ENCODE measurements around the gene PTPRG. TPM values are rescaled to one million over a fixed set of nuclear protein-coding genes. Genes with fewer than 3 reads are reported as not detected.

The PTPRG gene
- total RNA-seq, 1 experiment from 2014 or later, result not detected

GRCh38 chr3:61858054-61858453, 296.7 kb downstream of the PTPRG start:
- DNase-seq (ENCODE audit: low spot score), result no peak

GRCh38 chr3:61861410-61861809, 300.0 kb downstream of the PTPRG start:
- DNase-seq (ENCODE audit: low spot score), result no peak

GRCh38 chr3:61862614-61863289, 301.4 kb downstream of the PTPRG start:
- DNase-seq (ENCODE audit: low spot score), result no peak

- no peak for DNase-seq (ENCODE audit: low spot score)
These were observed 302.2 kb downstream of the PTPRG start for GRCh38 chr3:61863579-61863978.

- no peak for DNase-seq (ENCODE audit: low spot score)
These were observed 303.5 kb downstream of the PTPRG start for GRCh38 chr3:61864886-61865285.

- DNase-seq (ENCODE audit: low spot score), result no peak
These were observed 304.2 kb downstream of the PTPRG start for GRCh38 chr3:61865466-61866152.

- DNase-seq (ENCODE audit: low spot score), result no peak
These were observed 304.8 kb downstream of the PTPRG start for GRCh38 chr3:61866153-61866542.

- DNase-seq (ENCODE audit: low spot score), result no peak
These were observed 305.6 kb downstream of the PTPRG start for GRCh38 chr3:61866961-61867461.

GRCh38 chr3:61868499-61868898, 307.1 kb downstream of the PTPRG start:
- no peak for DNase-seq (ENCODE audit: low spot score)

GRCh38 chr3:61869371-61869770, 308.0 kb downstream of the PTPRG start:
- no peak for DNase-seq (ENCODE audit: low spot score)

GRCh38 chr3:61871644-61872043, 310.3 kb downstream of the PTPRG start:
- no peak for DNase-seq (ENCODE audit: low spot score)

- no peak for DNase-seq (ENCODE audit: low spot score)
These were observed 310.8 kb downstream of the PTPRG start for GRCh38 chr3:61872077-61872706.

GRCh38 chr3:61875046-61875844, 313.9 kb downstream of the PTPRG start:
- DNase-seq (ENCODE audit: low spot score), result no peak

GRCh38 chr3:61875976-61876671, 314.8 kb downstream of the PTPRG start:
- DNase-seq (ENCODE audit: low spot score), result no peak

- no peak for DNase-seq (ENCODE audit: low spot score)
These were observed 315.4 kb downstream of the PTPRG start for GRCh38 chr3:61876797-61877196.

GRCh38 chr3:61877359-61878138, 316.2 kb downstream of the PTPRG start:
- DNase-seq (ENCODE audit: low spot score), result no peak

- no peak for DNase-seq (ENCODE audit: low spot score)
These were observed 320.9 kb downstream of the PTPRG start for GRCh38 chr3:61882253-61882652.

GRCh38 chr3:61884794-61885193, 323.4 kb downstream of the PTPRG start:
- DNase-seq (ENCODE audit: low spot score), result no peak

- no peak for DNase-seq (ENCODE audit: low spot score)
These were observed 324.0 kb downstream of the PTPRG start for GRCh38 chr3:61885414-61885813.

- no peak for DNase-seq (ENCODE audit: low spot score)
These were observed 325.8 kb downstream of the PTPRG start for GRCh38 chr3:61887206-61887605.

All from HT-29 (cell line).